Sciatic nerve (tissue), 2 donors: ENCODE measurements around the gene BOLA3. TPM values are rescaled to one million over a fixed set of nuclear protein-coding genes. Genes with fewer than 3 reads are reported as not detected.
"Not testable (repeated sequence)": the region's sequence is repeated elsewhere in the genome, so short reads cannot be mapped to it uniquely, and the experiment has no call there.

ENCODE experiments used
- ATAC-seq: fragments of 200-7000 bp; cut with Tn5 transposase; one replicate; pipeline ENCODE4 v1.9.1; 2020; ENCODE audit warnings: mild to moderate bottlenecking, moderate library complexity
- DNase-seq: peaks from one replicate; pipeline ENCODE4 v3.0.0-alpha.2; 2020; ENCODE audit warnings: low spot score
- intact Hi-C: fragments of 100-400 bp; cut with DNase I; formaldehyde crosslinking; loops from one replicate; pipeline ENCODE4 v1.14.2; 2022
- total RNA-seq: library from RNA; stranded (reverse); fragmentation: NEBNext Ultra II Directional; extraction: Animal tissue kit (Norgen Biotek cat#: 25700); gene quantifications from one replicate; pipeline ENCODE4 v1.2.1, GENCODE V29; 2021
- donor health status: DM: no; HTN: no; CAD: no.
- donor health status: DM: no; HTN: no; CAD: no.

The BOLA3 gene
- total RNA-seq, 1 donor from 2014 or later: 13.0 TPM

DNA sequence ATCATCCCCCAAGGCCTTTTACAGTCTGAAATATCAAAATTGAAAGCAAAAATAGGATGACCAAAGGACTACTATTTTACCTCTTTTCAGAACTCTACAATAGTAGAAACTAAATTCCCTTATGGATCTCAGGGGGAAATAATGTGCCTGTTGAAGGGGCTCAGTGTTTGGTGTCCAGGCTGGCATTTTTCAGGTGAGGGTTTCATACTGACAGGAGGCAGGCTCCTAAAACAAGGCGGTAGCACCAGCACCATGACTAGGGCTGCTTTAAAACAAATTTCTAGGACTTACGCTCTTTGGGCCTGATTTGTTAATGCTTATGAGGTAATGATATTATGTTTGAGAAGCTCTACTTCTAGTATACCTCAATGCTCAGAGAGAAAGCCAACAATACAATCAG is 5.2 kb upstream of the BOLA3 start:
- intact Hi-C loops: no loop called here
- ATAC-seq (no peak), DNase-seq (no peak)

DNA sequence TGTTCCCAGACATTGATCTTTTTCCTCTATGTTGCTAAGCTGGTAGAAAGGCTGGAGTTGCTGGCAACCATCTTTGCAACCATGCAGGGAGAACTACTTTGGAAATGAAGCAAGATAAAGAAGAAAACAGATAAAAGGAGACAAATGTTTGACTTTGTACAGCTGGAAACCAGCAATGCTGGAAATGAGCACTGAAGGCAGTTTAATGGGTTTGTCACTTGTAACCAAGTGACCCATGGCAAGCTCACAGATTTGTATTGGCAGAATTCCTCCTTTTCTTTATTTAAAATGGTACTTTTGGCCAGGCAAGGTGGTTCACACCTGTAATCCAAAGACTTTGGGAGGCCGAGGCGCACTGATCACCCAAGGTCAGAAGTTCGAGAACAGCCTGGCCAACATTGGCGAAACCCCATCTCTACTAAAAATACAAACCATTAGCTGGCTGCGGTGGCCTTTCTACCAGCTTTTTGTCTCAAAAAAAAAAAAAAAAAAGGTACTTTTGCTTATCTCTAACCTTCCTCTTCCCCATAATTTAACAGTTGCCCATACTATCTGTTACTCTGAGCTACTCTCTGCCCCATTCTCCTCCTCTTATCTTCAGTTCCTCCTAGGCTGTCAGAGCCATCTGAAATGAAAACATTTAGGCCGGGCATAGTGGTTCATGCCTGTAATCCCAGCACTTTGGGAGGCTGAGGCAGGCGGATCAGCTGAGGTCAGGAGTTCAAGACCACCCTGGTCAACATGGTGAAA is 2.0 kb upstream of the BOLA3 start:
- intact Hi-C loops: no loop called here
- ATAC-seq: no peak
- DNase-seq: no peak

DNA sequence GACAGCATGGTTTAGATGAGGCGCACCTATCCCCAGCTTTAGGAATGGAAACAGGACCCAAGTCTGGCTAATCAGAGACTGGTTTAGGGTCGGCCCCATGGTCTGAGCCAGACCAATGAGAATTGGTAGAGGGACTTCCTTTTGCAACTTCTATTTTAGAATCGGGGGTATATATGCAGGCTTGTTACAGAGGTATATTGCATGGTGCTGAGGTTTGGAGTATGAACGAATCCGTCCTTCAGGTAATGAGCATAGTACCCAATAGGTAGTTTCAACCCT is 1.5 kb upstream of the BOLA3 start:
- intact Hi-C loops: no loop called here
- ATAC-seq (no peak), DNase-seq (no peak)

DNA sequence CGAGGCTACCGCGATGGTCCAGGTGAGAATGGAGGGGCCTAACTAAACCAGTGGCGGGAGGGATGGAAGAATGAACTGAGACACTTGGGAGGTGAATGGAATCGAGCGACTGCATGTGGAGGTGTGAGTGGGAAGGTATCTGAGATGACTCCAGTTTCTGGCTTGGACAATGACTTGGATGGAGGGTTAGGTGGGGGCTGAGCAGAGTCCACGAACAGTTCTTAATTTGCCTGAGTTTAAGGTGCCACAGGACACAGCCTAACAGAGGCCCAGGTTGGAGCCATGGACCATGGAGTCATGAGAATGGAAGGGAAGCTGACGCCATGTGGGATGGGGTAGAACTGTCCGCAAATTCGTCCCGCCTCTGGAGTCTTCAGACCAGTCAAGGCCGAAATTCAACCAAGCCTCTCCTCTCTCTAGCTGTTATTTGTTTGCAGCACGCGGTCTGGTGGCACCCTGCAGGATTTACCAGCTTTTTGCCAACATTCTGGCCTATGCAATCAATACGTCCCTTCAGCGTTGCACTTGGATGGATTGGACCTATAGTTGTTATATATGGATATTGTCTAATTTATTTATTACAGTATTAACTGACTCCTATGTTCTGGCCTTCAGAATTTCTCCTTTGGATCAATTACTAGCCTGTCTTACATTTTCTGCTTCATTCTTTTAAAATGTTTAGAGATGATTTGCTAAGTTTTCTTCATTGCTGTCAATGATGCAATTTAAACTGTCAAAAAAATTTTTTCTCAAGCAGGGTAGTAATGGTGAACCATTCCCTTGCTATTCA is 940 bp upstream of the BOLA3 start:
- DNase-seq: no peak
- ATAC-seq: peak; percentile 13
- intact Hi-C loops: no loop called here

DNA sequence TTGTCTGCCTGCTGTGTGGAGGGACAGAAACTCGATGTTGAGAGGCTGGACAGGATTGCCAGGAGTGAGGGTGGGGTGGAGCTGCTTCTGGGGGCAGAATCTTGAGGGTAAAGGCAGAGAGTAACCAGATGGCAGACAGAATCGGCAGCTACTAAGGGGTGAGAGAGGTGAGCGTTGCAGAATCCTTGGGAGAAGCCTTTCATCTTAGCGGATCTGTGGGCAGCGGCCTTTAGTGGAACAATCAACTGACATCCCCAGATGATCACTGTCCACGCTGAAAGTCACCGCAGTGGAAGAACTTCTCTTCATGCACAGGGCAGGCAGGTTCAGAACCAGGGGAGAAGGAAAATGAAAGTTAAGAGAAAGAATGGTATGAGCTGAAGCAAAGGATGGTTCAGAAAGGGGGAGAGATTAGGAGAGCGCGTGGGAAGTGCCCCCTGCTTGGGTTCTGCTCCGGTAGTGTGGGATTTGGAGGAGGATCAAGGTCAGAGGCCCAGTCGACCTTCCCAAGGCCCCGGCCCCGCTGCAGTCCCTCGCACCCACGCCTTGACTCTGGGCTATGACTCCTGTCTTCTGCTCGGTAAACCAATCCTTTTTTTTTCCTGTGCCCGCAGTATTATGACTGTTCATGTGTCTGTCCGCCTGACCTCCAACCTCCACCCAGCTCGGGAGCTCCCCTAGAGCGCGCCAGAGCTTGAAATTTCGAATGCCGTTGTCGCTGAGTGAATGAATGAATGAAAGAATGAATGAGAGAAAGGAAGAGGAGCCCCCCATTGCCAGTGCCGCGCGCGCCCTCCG is 584 bp downstream of the BOLA3 start:
- no peak for DNase-seq
- intact Hi-C loops: no loop called here
- ATAC-seq: peak; percentile 25

DNA sequence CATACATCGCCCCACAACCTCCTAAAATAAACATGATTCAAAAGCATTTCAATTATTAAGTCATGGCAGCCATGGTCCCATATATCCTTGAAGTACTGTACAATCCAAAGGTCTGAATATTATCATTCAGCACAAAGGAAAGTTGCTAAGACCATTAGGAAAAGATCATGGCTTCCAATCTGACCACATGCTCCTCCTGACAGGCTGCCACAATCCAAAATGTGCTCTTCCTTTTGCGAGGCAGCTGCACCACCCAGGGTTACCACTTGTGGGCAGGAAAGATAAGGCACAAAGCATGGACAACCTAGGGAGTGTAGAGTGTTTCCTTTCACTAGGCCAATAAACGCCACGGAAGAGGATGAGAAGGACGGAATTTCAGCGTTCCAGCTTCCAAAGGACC is 5.4 kb downstream of the BOLA3 start:
- no peak for ATAC-seq
- DNase-seq: no peak
- intact Hi-C loops: no loop called here

DNA sequence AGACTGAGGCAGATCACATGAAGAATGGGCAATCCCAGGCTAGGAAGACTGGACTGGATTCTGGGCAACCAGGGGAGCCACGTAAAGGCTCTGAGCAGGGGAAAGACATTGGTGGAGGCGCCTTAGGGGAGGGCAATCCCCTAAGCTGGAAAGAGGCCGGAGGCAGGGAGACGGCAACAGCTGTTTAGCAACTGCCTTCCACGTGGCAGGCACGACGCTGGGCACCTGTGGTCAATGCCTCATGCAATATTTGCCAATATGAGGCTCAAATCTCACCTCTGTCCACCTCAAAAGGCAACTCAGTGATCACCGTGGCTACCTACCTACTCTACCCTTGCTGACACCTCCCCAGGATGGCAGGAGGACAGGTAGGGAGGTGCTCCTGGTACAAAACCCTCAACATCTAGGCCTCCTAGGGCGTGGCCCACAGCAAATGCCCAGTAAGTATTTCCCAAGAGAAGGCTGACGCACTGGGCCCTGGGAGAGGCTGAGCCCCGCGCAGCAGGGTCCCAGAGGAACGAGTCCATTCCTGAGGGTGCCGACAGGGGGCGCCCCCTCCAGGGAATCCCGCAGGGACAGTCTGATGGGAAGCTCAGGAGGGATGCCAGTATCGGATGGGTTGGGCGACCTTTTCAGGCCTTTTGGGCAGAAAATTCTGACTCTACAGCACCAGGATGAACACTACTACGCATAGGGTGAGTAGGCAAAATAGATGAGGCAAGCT is 8.9 kb downstream of the BOLA3 start:
- ATAC-seq (no peak), DNase-seq (no peak)
- intact Hi-C loops: no loop called here

DNA sequence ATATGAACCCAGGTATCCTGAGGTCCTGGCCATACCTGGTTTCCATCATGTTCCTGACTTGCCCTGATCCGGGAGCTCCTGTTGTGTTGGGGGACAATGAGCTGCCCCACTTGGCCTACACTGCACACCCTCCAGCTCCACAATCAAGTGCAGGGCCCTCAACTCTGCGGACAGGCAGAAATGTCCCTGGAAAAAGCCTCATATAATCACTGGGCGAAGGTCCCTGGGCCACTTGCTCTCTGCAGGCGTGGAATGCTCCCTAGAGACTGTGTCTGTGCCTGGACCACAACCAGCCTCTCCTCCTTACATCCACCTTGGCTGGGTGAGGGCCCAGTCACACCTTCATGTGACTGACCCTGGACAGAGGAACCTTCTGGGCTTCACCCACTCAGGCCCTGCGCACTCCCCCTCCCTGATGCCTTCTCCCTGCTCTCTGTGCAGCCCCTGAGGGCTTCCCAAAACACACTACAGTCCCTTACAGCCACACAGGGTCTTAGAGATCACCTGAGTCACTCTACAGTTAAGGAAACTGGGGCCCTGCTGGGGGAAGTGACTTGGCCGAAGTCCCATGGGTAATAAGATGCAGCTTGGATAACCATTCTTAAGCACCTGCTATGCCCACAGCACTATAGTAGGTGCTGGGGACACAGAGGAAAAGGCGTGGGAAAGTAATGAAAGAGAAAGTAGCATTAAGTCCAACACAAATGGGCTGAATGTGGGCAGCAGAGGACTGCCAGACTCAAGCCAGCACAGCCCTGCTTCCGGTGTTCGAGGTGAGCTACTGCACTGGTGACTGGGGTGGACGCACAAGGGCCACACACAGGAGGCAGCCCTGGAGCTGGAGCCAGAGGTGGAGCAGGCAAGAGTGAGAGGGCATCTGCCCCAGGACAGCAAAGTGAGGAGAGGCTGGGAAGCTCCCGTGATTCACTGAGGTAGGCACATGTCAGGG is 9.8 kb downstream of the BOLA3 start:
- ATAC-seq (no peak), DNase-seq (no peak)
- intact Hi-C loops: no loop called here

DNA sequence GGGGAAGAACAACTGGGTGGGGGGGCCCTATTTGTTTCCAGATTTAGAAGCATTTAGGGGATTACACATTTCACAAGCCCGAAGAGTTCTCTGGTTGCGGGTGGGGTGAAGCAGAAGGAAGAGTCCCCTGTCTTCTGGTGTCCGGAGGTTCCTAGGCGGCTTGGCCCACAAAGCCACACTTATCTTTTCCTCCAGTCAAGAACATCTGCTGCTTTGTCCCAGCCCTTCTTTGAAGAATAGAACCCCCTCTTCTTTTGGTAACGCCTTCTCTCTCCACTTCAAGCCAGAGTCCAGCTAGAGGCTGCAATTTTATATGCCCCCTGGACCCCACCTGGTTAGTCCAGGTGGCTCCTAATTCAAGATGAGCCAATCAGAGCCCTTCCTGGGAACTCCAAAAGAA is 15.8 kb downstream of the BOLA3 start:
- DNase-seq (no peak), ATAC-seq (no peak)
- intact Hi-C loops: no loop called here

DNA sequence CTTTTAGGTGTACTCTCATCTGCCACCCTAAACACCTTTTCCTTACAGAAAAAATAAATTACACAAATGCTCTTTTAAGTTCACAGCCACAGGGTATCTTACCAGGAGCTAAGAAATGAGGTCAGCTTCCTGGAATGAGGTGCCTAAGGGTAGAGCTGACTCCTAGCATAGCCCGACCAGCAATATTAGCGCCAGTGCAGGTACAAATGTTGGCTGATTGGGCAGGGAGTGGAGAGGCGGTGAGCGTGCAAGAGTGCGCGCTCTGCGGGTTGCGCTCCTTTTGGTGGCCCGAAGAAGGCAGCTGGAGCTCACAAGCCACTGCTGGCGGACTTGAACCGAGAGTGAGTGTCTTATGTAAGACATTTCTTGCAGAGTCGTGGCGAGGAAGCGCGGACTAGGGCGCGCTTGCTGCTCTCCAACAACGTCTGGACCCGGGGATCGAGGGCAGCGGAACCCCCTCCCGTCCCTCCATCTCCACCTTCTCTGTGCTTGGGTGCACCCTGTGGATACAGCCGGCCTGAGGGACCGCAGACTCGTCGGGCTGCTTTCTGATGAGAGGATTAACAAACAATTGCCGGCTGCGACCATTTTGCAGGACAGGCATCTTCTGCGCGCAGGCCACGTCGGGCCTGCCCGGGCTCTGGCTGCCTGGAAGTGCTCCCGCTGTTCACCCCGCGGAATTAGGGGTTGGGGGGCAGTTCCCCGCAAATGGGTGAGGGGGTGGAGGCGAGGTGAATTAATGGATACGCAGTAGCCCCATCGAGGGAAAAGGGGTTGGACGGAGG is 17.3 kb downstream of the BOLA3 start:
- intact Hi-C loops: no loop called here
- no peak for ATAC-seq
- DNase-seq: no peak

DNA sequence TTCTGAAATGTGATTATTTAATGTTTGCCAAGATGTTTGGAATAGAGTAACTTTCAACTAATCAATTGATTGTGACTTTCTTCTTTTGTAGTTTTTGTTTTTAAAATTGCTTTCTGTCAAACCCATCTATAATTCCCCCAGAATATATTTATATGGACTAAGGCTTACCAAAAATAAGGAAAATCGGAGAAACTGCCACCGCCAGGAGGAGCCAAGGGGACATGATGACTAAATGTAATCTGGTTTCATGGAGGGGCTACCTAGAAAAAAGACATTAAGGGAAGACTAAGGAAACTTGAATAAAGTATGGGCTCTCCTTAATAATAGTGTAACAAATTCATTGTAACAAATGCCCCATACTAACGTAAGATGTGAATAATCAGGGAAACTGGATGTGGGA is 19.5 kb downstream of the BOLA3 start:
- ATAC-seq (no peak), DNase-seq (no peak)
- intact Hi-C loops: no loop called here

DNA sequence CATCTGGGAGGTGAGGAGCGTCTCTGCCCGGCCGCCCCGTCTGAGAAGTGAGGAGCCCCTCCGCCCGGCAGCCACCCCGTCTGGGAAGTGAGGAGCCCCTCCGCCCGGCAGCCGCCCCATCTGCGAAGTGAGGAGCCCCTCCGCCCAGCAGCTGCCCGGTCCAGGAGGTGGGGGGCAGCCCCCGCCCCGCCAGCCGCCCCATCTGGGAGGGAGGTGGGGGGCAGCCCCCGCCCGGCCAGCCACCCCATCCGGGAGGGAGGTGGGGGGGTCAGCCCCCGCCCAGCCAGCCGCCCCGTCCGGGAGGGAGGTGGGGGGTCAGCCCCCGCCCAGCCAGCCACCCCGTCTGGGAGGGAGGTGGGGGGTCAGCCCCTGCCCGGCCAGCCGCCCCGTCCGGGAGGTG is 23.8 kb downstream of the BOLA3 start:
- DNase-seq, intact Hi-C loops, ATAC-seq: not testable (repeated sequence)

DNA sequence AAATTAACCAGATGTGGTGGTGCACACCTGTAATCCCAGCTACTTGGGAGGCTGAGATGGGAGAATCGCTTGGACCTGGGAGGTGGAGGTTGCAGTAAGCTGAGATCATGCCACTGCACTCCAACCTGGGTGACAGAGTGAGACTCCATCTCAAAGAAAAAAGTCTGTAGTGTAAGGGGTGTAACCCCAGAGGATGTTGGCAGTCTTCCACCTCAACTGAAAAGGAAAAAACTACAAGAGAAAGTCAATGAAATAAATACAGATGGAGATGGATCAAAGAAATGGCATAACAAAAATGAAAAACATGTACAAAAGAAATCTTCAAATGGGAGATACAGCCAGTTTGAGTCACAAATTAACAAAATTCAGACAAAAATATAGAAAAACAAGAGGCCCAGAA is 25.9 kb downstream of the BOLA3 start:
- ATAC-seq, DNase-seq, intact Hi-C loops: not testable (repeated sequence)

DNA sequence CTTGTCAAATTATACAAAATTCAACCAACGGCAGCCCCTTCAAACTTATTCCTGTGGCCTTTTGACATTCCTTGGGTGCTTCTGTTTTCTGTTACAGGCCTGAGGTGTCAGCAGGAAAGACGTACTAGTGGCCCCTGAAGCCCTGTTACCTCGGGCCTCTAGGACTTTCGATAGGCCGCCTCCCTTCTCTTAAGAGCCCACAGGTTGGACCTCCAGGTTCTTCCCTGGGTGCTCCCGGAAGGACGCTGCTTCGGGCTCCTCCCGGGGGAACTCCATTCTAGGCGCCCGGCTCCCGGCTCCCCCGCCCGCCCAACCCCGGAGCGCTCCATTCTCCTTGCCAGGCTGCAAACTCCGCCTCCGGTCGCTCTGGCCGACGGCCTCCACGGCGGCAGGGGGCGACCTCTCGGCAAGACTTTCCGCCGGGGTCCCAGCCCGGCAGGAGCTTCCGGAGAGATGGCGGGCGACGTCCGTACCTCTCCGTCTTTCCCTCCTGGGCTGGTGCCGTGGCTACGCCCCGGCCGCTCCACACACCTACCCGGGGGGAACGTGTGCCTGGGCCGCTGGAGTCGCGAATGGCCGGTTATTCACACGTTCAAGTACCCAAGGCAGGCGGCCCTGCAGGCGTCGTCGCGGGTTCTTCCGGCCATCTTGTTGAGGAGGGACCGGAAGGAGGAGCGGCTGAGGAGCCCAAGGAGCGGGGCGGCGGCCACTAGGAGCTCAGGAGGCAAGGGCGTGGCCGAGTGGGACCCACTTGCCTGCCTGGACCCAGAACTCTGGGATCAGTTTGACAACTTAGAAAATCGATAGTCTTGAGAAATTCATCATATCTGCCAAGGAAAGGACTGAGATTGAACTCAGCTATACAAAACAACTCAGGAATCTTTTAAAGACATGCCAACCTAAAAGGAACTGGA is 27.5 kb downstream of the BOLA3 start:
- peak; percentile 88 for DNase-seq
- peak; percentile 99 for ATAC-seq
- intact Hi-C loops: no loop called here

DNA sequence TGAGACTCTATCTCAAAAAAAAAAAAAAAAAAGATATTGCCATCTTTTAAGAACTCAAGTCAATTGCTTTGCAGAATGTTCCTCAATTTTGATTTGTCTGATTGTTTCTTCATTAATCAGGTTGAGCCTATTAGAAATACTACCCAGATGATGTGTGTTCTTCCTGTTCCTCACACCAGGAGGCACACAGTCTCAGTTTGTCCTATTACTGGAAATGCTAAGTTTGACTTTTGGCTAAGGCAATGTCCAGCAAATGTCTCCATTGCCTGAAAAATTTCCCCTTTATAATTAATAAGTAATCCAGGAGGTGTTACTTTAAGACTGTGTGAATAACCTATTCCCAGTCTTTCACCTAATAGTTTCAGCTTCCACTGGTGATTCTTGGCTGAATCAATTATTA is 28.4 kb downstream of the BOLA3 start:
- intact Hi-C loops: no loop called here
- DNase-seq: no peak
- ATAC-seq: no peak

DNA sequence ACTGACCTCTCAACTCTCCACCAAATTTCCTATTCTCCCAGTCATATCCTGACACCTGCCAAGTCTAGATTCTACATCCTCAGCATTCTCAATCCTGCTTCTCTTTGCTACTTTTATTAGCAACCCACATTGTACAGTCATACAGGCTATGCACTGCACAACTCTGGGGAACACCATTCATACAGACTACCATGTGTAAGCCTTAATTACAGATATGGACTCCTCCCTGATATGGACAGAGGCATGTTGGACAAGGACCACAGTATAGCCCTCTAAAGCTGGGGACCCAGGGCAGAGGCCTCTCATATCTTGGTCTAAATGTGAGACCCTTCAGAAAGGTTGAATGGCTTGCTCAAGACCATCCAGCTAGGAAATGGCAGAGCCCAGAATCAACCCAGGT is 36.3 kb downstream of the BOLA3 start:
- DNase-seq: no peak
- intact Hi-C loops: no loop called here
- no peak for ATAC-seq

DNA sequence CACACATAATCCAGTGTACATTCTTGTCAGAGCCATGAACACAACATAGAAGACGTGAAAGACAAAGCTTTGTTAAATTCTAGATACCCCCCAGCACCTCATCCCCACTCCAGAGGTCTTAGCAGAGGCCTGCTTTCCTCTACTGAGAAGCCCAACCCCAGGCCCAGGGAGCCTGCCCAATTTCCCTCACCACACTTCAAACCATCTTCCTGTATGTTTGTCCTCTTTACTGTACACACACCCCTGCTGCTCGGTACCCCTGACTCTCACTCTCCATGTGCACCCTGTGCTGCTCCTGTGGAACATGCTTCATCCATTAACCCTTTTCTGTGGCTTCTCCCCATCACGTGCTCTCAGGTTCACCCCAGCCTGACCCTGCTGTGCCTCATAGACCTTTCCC is 37.2 kb downstream of the BOLA3 start:
- intact Hi-C loops: no loop called here
- ATAC-seq (no peak), DNase-seq (no peak)
